RWPE2 (cell line): Measurements from ENCODE around the gene TRIM4.

ENCODE experiments used
- ATAC-seq: fragments of 200-7000 bp; cut with Tn5 transposase; 3 replicates; pipeline ENCODE4 v1.9.1; 2021; ENCODE audit warnings: low read depth
- DNase-seq: peaks from one replicate; pipeline ENCODE4 v3.0.0-alpha.2; 2020; ENCODE audit warnings: low spot score
- H3K27ac ChIP-seq: fragments of 450-650 bp; 2 replicates; pipeline ENCODE4 v1.5.1; 2017; ENCODE audit warnings: mild to moderate bottlenecking; ENCODE audit not compliant: poor library complexity, severe bottlenecking
- H3K27me3 ChIP-seq: fragments of 250-450 bp; sonication (Bioruptor Pico); 2 replicates; pipeline ENCODE4 v1.5.1; 2021; ENCODE audit warnings: mild to moderate bottlenecking, moderate library complexity; ENCODE audit not compliant: insufficient read depth, poor library complexity, severe bottlenecking
- H3K36me3 ChIP-seq: fragments of 250-450 bp; sonication (Bioruptor Pico); 2 replicates; pipeline ENCODE4 v1.5.1; 2020; ENCODE audit warnings: low read depth, mild to moderate bottlenecking, moderate library complexity
- H3K4me1 ChIP-seq: fragments of 250-450 bp; sonication (Bioruptor Pico); 2 replicates; pipeline ENCODE4 v1.5.1; 2021; ENCODE audit warnings: mild to moderate bottlenecking, moderate library complexity; ENCODE audit not compliant: insufficient read depth, poor library complexity, severe bottlenecking
- H3K4me3 ChIP-seq: fragments of 250-450 bp; sonication (Bioruptor Pico); 2 replicates; pipeline ENCODE4 v1.5.1; 2021; ENCODE audit warnings: mild to moderate bottlenecking, moderate library complexity; ENCODE audit not compliant: severe bottlenecking
- H3K9me3 ChIP-seq: fragments of 250-450 bp; sonication (Bioruptor Pico); 2 replicates; pipeline ENCODE4 v1.5.1; 2021; ENCODE audit warnings: mild to moderate bottlenecking, moderate library complexity; ENCODE audit not compliant: severe bottlenecking
- CTCF ChIP-seq: fragments of 450-650 bp; IDR thresholded peaks from one replicate; pipeline ENCODE4 v1.5.1; 2017; ENCODE audit warnings: mild to moderate bottlenecking, moderate library complexity; ENCODE audit not compliant: poor library complexity, severe bottlenecking

TRIM4 gene

GRCh38 chr7:99928188-99928587 is 8.9 kb upstream of the TRIM4 start:
- ATAC-seq (no peak), DNase-seq (no peak)
- H3K9me3 ChIP-seq, result no peaks in the 10 kb centered on the region
- H3K27ac ChIP-seq, result no peak overlapping the region
- no peak for TF ChIP-seq CTCF
- H3K4me3 ChIP-seq, result no peak overlapping the region
- H3K36me3 ChIP-seq, result no peaks in the 10 kb centered on the region
- H3K27me3 ChIP-seq, result no peaks in the 10 kb centered on the region
- H3K4me1 ChIP-seq, result no peaks in the 10 kb centered on the region

- Histone ChIP-seq H3K9me3 (no peaks in the 10 kb centered on the region), H3K27ac (no peak overlapping the region), H3K4me1 (no peaks in the 10 kb centered on the region), H3K27me3 (no peaks in the 10 kb centered on the region), H3K36me3 (no peaks in the 10 kb centered on the region), H3K4me3 (no peak overlapping the region)
- DNase-seq (no peak), ATAC-seq (no peak)
- no peak for TF ChIP-seq CTCF
Measured at GRCh38 chr7:99927536-99927935, 8.2 kb upstream of the TRIM4 start.

- Histone ChIP-seq H3K9me3 (no peaks in the 10 kb centered on the region), H3K36me3 (no peaks in the 10 kb centered on the region), H3K4me3 (no peak overlapping the region), H3K27me3 (no peaks in the 10 kb centered on the region), H3K27ac (no peak overlapping the region), H3K4me1 (no peaks in the 10 kb centered on the region)
- TF ChIP-seq CTCF, result no peak
- no peak for ATAC-seq
- DNase-seq, result no peak
Measured at GRCh38 chr7:99926321-99926720, 7.0 kb upstream of the TRIM4 start.

- DNase-seq, result no peak
- TF ChIP-seq CTCF, result no peak
- H3K4me3 ChIP-seq, result no peak overlapping the region
- H3K9me3 ChIP-seq, result no peaks in the 10 kb centered on the region
- peaks cover 6% of the 10 kb centered on the region for H3K4me1 ChIP-seq
- H3K27me3 ChIP-seq, result no peaks in the 10 kb centered on the region
- ATAC-seq, result no peak
- 0 out of 2 replicates have a peak, but pooled peaks cover 6% of the 10 kb centered on the region for H3K36me3 ChIP-seq
- H3K27ac ChIP-seq, result no peak overlapping the region
Measured at GRCh38 chr7:99923200-99923599, 3.9 kb upstream of the TRIM4 start.

GRCh38 chr7:99920149-99920548 is 819 bp upstream of the TRIM4 start:
- peak overlapping the region; percentile 59 for H3K4me3 ChIP-seq
- ATAC-seq (no peak), DNase-seq (no peak)
- peaks cover 12% of the 10 kb centered on the region for H3K4me1 ChIP-seq
- H3K27me3 ChIP-seq, result no peaks in the 10 kb centered on the region
- peaks cover 30% of the 10 kb centered on the region for H3K36me3 ChIP-seq
- H3K9me3 ChIP-seq, result no peaks in the 10 kb centered on the region
- H3K27ac ChIP-seq, result peak overlapping the region; percentile 51
- no peak for TF ChIP-seq CTCF
